SHP77 treated with DMSO at 0.1 percent for 48 hours (cell line): ENCODE results near the gene PDE6B.
"Not testable (repeated sequence)": the region's sequence is repeated elsewhere in the genome, so short reads cannot be mapped to it uniquely, and the experiment has no call there.

ENCODE experiments used
- DNase-seq: peaks from one replicate; lab custom pipeline; 2025; lab: John Stamatoyannopoulos, UW

PDE6B gene

DNA sequence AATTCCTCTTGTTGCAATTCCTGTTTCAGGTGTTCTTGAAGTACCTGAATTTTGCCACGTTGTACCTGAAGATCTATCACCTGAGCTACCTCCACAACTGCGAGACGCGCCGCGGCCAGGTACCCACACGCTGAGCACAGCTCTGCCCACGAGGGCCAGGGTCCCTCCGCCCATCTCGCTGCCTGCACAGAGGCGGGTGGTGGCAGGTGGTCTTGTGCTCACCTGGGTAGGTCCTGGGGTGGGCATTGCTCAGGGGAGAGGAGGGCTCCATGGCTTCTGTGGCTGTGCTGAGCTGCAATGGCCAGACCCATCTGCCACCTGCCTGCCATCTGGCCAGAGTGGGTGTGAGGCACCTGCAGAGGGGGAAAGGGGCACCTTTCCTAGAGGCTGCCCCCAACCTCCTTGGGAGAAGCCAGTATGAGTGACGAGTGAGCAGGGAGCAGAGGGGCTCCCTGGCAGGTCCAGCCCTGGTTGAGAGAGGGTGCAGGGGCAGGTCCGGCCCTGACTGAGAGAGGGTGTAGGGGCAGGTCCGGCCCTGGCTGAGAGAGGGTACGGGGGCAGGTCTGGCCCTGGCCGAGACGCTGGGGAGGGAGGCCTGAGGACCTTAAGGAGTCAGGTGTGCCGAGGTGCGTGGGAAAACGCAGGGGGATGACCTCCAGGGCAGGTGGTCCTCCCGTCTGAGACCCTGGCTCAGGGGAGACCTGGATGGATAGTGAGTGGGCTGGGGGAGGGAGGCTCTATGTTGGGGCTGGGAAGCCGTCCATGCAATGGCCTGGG lies 10.7 kb downstream of the PDE6B start:
- DNase-seq = no peak

DNA sequence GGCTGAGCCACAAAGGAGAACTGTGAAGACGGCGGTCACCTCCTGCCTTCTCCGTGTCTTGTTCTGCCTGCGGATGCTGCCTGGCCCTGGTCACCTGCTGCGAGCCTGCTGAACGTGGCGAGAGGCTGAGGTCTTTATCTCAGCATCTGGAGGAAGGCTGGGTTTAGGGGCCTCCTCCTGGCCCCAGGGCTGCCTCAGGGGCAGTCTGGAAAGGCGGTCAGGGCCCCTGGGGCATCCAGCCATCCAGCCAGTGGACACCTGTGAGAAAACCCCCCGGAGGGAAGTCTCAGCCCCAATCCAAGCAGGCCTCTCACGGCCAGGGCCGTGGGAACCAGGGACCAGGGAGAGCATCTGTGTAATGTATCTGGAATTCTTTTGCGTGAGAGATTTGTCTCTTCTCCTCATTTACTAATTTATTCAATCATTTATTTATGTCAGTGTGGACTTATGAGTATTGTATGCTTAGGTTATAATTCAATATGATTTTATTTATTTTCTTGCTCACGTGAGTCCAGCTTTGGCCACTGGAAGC lies 11.3 kb downstream of the PDE6B start:
- no peak for DNase-seq

DNA sequence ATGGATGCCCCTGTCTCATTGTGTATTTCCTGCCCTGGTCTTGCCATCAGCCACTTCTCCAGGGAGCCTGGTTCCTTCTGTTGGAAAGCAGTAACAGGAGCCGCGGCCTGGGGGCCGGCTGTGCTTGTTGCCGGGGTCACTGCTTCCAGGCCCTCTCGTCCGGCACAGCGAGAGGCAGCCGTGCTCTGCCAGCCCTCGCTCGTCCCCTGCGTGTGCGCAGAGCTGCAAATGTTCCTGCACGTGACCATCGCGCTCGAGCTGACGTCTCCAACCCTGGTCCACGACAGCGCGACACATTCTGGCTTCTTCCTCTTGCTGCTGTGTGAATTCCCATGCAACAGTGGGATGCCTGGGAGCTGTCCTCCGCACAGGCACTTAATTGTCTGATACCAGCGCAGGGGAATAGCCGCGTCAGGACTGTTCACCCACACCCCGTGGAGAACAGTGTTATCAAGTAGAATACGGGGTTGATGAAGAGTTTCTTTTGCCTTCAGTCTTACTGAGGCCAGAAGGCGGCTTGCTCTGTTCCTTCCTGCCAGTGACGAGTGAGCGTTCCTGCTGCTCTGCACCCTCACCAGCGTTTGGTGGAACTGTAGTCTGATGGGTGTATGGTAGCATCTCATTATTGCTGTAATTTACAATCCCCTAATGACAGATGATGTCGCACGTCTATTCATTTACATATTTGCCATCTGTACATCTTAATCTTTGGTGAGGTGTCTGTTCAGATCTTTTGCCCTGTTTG lies 12.3 kb downstream of the PDE6B start:
- DNase-seq = no peak

DNA sequence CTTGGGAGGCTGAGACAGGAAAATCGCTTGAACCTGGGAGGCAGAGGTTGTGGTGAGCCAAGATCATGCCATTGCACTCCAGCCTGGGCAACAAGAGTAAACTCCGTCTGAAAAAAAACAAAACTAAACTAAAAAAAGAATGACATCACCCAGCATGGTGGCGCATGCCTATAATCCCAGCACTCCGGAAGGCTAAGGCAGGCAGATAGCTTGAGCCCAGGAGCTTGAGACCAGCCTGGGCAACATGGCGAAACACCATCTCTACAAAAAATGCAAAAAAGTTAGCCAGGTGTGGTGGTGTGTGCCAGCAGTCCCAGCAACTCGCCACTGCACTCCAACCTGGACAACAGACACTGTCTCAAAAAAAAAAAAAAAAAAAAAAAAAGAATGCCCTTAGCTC lies 17.0 kb downstream of the PDE6B start:
- not testable (repeated sequence) for DNase-seq

DNA sequence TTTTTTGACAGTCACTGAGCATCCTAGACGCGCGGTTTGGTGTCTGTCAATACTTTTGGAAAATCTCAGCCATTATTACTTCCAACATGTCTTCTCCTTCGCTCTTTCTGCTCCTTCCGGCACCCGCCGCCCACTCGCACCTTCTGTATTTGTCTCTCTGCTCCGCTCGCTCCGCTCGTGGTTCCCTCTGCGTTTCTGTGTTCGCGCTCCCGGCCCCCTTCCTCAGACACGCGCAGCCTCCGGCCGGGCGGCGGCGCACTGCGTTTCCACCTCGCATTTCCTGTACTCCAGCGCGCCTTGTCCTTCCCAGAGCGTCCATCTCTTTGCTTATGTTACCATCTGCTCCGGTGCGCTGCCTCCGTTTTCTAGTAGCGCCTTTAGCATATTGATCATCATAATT lies 21.1 kb downstream of the PDE6B start:
- no peak for DNase-seq

DNA sequence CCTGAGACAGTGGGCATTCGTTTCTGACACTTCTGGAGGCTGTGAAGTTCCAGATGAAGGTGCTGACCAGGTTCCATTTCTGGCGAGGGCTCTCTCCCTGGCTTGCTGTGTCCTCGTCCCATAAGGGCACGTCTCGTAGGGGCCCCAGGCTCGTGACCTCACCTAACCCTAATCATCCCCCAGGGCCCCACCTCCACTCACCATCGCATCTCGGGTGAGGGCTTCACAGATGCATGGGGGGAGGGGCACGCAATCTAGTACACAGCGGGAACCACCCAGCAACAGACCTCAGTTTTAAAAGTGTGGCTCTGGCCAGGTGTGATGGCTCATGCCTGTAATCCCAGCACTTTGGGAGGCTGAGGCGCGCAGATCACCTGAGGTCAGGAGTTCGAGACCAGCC lies 22.1 kb downstream of the PDE6B start:
- no peak for DNase-seq

DNA sequence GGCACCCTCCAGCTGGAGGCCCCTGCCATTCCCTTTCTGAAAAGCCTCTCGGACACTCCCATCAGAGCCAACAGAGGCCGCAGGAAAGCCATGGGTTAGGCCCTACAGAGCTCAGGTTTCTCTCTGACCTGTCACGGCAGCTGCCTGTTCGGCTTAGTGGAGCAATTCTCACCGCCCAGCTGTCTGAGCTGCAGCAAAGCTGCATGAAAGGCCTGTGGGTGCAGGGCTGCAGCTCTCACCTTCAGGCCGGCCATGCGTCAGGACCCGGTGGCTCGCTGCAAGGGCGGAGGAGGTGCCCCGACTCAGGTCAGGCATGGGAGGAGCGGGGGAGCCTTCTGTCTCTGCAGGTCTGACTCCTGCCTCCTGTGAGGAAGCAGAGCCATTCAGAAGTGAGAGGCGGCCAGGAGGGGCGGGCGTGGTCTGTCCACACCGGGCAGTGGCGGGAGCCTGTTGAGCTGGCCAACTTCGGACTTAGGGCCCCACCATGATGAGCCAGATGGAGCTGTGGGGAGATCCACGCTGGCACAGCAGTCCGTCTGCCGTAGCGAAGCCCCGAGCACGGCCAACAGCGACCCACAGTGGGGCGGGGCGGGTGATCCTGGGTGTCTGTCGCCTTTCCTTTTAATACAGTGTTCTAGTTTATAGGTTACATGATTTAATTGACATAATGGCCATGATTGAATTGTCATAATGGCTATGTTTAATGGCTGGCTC lies 23.4 kb downstream of the PDE6B start:
- DNase-seq = no peak

DNA sequence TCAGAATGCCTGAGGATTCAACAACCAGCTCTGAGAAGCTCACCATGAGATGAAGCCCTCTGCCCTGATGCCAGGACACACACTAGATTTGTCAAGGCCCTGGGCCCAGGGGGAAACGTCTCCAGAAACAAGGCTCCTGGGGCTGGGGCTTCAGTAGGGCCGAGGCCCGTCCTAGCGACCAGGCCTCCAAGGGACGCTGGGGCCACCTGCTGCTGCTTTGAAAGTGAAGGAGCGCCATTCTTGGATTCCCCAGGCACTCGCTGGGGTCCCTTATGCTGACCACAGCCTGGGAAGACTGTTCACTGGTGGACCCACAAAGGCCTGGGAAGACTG lies 23.9 kb downstream of the PDE6B start:
- DNase-seq = no peak

DNA sequence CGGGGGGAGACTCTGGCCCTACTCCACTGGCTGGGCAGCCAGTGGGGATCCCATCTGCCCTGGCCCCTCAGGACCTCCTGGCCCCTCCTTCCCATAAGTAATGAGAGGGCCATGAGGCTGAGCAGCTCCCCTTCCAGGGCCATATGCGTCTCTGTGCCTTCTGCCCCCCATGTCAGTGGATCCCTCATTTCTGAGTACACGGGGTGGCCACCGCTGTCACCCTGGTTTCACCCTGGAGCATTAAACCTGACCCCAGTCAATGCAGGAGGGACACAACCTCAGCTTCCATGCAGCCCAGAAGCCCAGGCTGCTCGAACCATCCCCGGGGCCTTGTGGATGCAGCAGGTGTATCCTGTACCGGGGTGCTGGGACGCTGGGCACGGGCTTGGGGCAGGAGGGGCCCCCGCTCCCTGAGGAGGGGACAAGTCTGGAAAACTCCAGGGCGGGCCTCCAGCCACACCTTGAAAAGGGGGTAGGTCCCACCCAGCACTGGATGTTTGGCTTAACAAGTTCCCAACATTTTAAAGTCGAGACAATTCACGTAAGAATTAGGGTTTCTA lies 24.5 kb downstream of the PDE6B start:
- no peak for DNase-seq

DNA sequence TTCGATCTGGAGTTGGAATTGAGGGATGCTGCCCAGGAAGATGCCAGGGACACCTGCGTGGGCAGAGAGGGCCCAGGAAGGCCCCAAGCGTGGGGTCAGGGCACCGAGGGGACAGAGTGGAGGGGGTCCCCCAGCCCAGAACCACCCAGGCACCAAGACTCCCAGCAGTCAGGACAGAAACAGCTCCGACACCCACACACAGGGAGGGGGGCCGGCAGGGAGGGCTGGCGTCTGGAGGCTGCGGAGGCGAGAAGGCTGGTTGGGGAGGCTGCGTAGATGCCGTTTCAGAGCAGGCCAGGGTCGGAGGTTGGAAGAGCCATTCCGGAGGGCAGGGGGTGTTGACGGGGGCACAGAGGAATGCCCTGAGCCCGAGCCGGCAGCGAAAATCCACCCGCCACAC lies 25.1 kb downstream of the PDE6B start:
- DNase-seq = no peak

DNA sequence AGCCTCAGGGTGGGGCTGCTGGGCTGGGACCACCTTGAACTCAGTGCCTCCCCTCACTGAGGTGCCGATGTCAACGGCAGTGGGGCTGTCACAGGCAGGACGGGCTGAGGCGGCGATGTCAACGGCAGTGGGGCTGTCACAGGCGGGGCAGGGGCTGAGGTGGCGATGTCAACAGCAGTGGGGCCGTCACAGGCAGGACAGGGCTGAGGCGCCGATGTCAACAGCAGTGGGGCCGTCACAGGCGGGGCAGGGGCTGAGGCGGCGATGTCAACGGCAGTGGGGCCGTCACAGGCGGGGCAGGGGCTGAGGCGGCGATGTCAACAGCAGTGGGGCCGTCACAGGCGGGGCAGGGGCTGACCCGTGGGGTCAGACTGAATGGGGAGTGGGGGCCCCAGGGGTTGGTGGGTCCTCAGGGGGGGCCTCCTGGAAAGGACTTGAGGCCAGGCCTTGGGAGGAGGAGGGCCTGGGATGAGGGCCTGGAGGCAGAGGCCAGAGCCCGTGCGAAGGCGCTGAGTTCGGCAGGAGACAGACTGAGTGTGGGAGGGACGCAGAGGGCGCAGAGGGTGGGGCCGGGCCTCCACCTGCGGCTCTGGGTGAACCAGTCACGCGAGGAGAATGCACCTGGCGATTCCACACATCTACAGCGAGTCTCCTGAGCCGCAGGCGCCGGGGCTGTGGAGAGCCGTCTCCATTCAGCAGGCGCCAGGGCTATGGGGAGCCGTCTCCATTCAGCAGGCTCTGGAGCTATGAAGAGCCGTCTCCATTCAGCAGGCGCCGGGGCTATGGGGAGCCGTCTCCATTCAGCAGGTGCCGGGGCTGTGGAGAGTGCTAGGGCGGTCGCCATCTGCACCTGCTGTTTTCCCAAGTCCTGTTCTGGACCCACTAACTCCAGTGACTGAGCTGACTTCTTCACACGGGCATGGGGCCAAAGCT lies 25.8 kb downstream of the PDE6B start:
- no peak for DNase-seq

DNA sequence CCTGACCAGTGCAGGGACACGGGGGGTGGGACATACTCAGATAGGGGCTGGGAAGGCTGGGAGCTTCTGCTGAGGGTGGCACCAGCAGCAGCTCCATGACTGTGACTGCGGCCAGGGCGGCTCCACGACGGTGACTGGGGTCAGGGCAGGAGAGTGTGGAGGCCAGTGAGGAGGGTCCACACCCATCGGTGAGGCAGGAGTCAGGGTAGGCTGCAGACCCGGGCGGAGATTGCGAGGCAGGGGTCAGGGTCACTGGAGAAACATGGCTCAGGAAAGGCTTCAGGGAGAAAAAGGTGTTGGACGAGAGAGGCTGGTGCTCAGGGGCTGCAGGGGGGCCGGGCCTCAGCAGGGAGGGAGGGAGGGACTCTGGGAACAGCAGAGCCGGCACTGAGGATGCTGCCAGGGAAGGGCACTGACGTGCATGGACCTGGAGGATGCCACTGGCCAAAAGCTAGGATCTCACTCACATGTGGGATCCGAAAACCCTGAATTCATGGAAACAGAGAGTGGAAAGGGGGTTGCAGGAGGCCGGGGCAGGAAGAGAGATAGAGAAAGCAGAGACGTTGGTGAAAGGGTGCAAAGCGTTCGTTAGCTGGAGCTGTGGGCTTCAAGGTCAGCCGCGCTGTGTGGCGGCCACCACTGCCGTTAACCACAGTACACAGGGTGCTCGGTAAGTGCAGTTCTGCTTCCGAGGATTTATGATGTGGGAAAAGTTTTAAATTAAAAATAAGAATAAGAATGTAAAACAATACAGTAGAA lies 26.7 kb downstream of the PDE6B start:
- no peak for DNase-seq

DNA sequence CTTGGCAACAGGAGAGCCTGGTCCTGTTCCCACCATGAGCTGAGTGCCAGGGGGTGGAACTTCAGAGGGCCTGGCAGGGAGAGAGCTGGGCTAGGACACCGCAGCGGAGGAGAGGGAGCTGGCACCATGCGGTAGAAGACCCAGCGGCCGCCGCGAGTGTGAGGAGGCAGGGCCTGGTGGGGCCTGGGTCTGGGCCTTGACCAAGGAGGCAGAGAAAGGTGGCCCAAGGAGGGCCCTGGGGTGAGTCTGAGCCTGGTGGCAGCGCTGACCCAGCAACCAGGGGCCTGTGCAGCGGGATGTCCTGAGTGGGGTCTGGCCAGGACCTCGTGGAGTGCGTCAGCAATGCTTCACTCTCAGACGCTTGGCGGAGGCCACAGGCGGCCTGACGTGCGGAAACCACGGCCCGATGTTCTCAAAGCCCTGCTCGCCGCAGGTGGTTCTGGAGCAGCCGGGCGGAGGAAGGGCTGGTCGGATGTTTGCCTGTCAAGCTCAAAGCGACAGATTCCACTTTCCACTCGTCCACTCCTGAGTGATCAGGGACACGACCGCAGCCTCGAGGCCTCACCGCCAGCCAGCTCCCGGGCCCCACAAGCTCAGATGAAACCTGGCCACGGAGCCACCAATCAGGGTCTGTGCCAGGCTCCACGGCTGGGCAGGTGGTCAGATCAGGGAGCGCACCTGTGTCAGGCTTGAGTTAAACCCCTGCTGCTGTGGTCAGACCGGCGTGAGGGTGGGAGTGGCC lies 27.9 kb downstream of the PDE6B start:
- DNase-seq = no peak

DNA sequence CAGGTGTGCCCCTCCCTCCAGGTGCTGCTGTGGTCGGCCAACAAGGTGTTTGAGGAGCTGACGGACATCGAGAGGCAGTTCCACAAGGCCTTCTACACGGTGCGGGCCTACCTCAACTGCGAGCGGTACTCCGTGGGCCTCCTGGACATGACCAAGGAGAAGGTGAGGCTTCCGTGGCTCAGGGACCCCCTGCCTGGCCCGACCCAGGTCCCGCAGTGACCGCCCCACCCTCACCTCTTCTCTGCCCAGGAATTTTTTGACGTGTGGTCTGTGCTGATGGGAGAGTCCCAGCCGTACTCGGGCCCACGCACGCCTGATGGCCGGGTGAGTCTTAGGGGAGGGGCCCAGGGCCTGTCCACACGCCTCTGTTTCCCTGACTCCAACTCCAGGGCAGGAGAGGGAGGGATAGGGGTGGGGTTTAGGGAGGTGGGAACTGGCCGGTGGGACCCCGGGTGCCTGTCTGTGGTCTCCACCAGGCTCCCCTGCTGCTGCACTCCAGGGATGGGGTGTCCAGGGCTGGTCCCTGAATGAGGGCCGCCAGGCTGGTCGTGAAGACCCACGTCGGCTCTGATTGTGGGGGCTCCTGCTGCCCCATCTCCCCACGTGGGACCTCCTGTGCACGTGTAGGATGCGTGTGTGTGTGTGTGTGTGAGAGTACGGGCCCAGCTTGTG lies 28.6 kb downstream of the PDE6B start:
- DNase-seq = no peak

DNA sequence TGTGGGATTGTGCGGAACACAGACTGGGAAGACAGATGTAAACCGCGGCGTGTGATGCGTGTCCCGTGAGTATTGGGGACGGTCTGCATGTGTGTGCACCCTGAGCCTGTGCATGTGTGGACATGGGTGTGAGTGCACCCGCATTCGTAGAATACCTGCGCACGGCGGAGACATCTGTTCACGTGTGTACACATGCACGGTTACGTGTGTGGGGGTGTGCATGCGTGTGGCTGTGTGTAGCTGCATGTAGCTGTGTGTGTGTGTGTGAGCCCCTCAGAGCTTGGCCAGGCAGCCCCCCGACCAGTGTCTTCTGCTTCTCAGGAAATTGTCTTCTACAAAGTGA lies 29.1 kb downstream of the PDE6B start:
- DNase-seq = no peak

DNA sequence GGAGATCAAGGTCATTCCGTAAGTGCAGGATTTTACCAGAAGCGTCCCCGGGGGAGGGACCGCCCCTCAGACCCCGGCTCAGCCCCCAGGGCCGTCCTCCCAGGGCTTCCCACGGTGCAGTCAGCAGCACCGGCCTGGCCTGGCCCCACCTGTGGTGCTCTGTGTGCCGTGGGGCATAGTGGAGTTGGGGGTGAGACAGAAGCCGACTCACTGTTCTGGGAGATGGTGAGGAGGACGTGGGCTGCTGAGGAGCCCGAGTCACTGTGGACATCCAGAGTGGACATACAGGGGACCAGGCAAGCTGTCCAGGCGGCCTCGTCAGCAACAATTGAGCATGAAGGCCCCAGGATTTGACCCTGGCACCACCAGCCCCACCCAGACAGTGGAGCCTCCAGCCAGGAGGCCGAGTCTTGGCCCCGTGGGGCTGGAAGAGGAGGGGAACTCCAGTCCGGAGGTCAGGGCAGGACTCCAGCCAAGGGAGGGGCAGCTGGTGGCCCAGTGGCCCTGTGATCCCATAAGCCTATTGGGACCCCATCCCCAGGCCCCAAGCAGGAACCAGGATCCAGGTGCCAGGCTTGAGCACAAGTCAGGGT lies 29.6 kb downstream of the PDE6B start:
- DNase-seq = no peak

DNA sequence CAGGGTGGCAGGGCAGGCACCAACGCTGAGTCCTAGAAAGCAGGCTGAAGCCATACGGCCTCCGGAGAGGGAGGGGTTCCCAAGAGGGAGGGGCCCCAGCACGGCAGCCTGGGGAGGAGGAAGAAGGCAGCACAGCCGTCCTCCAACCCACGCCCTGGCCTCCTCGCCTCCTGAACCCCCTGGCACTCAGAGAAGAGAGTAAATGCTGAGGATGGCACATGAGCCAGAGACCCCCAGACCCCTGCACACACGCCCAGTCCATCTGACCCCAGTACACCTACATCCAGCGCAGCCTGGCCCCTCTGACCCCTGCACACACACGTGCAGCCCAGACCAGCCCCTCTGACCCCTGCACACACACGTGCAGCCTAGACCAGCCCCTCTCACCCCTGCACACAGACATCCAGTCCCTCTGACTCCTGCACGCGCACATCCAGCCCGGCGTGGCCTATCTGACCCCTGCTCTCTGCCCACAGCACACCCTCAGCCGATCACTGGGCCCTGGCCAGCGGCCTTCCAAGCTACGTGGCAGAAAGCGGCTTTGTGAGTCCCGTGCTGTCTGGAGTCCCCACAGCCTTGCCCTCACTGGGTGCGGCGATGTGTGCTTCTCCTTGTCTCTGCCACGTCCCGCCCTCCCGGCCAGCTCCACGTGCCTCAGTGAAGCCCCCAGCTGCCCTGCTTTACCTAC lies 30.2 kb downstream of the PDE6B start:
- no peak for DNase-seq
